HG02642 (cell line): ENCODE measurements around the gene STARD10.
A peak's percentile ranks its signal among the peaks of the same experiment; 100 is the strongest.

ENCODE experiments used
- ATAC-seq: cut with Tn5 transposase; IDR thresholded peaks from one replicate; pipeline ENCODE4 v1.9.1; 2021; ENCODE audit warnings: mild to moderate bottlenecking; ENCODE audit not compliant: unreplicated experiment, poor library complexity

STARD10 gene

DNA sequence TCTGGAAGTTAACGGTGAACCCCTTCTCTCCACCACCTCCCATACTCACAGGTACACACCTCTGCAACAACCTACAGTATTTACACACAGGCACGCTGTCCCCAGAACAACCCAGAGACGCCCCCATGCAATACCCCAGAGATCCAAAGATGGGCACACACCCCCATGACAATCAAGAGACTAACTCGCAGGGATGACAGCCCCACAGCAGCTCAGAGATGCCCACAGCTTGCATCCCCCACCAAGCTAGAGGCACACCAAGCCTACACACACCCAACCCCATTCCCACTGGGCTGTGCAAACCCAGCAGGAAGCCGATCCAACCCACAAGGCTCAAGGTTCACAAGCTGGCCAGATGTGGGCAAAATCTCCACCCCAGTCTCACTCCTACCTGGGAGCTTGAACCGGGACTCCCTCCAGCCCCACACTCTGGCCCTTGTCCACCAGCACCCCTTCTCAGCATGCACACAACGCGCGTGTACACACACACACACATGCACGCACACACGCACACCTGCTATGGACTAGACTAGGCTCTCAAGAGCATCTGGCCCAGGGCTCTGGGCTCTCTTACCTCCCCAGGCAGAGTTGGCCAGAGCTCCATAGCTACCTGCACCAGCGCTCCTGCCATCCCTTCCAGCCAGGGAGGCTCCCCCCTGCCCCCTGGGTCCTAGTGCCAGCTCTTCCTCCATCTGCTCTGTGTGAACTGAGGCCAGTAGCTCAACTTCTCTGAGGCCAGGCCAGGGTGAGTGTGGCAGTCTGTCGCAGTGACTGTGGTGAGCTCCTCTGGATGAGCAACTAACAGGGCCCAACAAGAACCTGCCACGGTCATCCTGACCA is 11.5 kb downstream of the STARD10 start:
- ATAC-seq, result no peak

DNA sequence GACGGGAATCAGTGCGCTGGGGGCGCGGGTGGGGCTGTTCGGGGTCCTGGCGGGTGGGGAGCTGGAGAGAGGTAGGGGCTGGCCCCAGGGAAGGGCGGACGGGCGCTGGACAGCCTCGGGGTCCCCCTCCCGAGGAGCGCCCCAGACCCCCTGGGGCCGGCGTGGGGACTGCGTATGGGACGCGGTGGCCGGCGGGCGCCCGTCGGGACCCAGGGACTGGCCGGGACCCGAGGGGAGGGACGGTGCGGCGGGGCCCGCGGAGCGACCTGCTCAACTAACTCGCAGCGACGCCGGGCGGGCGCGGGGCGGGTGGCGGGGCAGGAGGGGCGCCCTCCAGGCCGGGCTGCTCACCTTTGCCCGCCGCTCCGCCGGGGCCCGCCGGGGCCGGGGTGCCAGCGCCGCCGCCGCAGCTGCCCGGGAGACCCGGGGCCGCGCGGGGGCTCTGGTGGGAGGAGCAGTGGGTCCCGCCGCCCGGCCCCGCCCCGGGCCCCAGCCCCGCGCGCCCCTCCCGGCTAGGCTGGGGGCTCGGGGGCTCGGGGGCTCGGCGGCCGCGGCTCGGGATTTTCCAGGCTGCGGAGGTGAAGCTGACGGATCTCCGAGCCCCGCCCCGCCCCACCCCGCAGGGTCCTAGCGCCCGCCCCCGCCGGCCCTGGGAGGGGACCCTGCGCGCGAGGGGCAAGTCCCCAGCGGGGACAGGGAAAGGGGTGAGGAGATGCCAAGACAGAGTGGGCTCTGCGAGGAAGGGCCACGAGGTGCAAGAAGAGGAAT is 12.3 kb downstream of the STARD10 start:
- peak; percentile 64 for ATAC-seq

DNA sequence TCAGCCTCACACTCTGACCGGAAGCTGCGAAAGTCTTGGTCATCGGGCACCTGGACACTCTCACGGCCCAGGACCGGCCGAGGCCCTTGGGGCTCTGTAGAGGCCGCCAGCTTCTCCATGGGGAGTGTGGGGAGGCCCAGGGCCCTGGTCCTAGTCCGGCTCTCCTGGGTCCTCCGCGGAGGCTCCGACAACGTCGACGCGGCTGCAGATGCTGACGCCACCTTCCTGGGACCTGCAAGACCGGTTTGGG is 12.9 kb downstream of the STARD10 start:
- ATAC-seq, result no peak

DNA sequence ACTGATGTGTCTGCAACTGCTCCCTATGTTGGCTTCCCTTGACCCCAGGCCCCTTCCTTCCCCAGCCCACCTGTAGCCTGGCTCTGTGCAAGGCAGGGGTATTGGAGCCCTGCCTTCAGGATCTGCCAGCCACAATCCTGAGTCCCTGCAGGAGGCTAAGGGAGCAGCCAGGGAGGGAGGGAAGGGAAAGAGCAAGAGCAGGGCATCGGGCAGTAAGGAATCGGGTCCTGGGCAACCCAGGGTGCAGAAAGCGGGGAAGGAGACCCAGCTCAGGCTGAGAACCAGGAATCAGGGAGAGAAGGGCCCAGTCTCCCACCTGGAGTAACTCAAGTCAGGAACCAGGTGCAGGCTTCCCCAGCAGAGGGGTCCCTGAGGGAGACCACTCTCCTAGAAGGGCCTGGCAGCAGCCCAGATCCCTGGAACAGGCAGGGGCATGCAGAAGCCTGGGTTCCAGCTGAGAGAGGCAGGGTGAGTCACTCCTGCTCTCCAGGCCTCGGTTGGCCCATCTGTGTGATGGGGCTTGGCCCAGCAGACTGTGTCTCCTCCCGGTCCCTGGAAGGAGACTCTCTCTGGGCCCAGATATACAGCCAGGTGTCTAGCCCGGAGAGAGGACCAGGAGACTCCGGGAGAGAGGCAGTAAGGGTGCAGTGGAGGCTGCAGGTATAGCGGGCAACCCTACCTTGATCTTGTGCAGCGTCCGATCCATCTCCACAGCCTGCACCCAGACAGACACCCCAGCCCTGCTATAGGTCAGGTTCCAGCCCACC is 13.4 kb downstream of the STARD10 start:
- no peak for ATAC-seq

DNA sequence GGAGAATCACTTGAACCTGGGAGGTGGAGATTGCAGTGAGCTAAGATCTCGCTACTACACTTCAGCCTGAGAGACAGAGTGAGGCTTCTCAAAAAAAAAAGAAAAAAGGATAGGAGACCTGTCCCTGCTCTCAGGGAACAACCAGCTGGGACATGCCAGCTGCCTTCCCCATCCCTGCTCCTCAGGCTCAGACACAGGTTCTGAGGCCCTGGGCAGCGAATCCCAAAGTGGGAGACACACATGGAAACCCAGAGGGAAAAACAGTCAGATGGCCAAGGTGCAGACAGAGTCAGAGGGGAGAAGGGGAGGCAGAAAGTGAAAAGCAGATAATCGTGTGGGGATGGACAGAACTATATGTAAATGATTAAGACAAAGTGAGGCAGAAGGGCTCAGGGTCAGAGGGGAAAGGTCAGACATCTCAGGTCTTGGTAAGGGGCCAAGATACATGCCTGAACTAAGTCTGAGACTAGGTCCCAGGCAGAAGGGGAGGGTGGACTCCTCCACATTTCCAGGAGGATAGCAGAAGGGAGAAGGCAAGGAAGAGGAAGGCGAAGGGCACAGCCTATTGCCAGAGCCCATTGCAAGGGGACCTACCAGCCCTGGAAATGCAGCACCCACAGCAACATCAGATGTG is 14.2 kb downstream of the STARD10 start:
- no peak for ATAC-seq

DNA sequence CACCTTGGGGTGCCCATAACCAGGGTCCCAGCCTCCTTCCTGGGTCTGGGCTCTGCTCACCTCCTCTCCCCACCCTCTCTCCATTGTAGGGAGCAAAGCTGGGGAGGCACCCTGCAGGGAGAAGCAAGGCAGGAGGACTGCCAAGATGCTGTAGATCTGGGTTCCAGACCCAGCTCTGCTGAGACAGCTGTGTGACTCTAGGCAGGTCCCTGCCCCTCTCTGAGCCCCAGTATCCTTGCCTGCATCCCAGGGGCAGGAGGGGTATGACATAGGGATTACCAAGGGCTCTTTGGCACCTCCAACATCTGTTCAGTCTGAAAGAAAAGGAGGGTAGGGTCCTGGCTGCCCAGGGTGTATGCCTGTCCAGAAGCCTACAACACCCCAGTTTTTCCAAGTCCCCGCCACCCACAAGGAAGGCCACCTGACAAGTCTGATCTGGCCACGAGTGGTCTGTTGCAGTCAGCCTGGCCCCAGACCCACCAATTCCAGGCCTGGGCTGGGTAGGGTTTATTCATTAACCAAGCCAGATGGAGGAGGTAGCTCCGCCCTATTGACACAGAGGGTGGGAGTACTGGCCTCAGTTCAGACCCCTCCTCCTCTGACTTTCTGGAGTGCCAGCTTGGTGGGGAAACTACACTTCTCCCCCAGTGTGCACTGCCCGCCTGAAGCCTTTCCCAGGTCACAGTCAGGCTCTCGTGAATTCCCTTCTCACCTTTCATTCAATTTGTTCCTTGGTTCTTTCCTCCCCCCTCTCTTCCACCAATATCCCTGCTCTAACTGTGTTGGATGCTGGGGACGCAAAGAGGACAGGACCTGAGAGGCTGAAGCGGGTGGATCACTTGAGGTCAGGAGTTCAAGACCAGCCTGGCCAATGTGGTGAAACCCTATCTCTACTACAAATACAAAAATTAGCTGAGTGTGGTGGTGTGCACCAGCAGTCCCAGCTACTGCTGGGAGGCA is 15.0 kb downstream of the STARD10 start:
- no peak for ATAC-seq

DNA sequence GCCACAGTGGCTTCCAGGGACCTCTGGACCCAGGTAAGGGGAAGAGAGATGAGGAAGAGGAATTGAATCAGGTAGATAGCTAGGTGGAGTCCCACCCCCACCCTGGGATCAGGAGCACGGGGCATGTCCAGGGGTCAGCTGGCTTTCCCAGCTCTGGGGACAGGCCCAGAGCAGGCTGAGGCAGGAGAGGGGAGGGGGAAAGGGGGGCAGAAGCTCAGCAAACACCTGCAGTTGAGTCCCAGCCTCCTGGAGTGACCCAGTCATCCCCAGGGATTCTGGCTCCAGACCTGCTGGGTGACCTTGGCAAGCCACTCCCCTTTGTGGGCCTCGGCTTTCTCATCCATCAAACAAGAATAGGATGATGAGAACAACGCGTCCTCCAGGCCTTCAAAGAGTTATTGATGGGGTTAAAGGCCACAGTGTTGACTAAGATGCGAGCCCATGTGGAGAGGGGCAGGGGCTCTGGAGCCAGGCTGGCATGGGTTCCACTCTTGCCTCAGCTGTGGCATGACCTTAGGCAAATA is 16.0 kb downstream of the STARD10 start:
- ATAC-seq, result no peak

DNA sequence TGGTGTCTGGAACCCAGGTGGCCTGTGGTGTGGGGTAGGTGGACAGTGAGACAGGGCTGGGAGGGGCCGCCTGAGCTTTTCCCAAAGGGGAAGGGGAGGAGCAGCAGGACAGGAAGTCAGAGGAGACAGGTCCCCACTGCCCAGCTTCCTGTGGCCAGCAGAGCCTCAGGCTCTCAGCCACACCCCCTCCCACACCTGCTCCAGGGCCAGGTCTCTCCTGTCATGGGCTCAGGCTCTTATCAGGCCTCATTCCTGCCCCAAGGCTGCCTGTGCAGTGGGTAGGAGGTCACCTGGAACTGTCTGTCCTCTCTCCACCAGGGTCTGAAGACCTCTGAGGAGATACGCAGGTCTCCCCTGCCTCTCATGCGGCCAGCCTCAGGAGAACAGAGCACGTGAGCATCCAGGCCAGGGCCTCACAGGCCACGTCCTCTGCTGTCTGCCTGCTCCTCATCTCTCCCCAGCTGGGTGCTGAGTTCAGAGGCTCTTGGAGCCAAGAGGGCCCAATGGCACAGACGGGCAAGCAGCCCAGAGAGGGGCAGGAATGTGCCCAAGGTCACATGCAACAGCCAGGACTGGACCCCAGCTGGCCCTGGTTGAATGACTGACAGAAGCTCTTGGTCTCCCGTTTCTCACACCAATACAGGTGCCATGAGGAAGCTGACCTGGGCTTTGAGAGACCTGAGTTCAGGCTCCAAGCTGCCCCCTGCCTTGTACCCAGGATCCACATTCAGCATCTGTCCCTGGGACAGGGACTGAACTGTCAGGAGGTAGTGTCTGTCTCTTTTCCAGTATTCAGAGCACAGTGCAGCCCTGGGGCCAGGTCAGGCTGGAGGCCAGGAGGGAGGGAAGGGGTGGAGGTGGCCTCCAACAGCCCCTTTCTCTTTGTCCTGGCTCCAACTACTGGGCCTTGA is 16.7 kb downstream of the STARD10 start:
- ATAC-seq, result no peak

DNA sequence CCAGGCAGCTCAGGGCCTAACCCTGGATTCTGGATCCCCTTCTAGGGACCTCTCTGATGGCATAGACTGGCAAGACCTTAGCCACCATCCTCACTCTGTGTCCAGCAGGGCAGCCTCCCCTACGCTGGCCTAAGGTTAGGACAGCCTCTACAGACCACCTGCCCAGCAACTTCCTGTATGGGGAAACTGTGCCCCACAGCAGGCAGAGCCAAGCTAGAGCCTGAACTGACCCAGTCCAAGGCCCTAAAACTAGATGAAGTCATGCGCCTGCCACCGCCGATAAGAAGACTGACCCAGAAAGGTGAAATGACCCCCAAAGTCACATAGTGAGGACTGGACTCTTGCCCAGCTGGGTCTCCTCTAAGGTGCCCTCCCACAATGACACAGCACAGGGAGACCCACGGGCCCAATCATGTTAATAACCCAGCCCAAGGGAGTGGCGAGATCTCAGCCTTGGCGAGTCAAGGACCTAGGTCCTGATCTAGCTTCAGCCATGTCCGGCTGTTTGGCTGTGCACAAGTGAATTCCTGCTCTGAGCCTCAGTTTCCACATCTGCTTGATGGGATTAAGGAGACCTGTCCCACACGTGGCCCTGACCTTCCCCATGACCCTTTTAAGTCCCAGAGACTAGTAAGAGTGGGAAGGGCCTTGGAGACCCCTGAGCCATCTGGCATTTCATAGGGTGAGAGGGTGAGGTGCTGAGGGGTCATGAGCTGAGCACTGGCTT is 17.6 kb downstream of the STARD10 start:
- ATAC-seq, result no peak

DNA sequence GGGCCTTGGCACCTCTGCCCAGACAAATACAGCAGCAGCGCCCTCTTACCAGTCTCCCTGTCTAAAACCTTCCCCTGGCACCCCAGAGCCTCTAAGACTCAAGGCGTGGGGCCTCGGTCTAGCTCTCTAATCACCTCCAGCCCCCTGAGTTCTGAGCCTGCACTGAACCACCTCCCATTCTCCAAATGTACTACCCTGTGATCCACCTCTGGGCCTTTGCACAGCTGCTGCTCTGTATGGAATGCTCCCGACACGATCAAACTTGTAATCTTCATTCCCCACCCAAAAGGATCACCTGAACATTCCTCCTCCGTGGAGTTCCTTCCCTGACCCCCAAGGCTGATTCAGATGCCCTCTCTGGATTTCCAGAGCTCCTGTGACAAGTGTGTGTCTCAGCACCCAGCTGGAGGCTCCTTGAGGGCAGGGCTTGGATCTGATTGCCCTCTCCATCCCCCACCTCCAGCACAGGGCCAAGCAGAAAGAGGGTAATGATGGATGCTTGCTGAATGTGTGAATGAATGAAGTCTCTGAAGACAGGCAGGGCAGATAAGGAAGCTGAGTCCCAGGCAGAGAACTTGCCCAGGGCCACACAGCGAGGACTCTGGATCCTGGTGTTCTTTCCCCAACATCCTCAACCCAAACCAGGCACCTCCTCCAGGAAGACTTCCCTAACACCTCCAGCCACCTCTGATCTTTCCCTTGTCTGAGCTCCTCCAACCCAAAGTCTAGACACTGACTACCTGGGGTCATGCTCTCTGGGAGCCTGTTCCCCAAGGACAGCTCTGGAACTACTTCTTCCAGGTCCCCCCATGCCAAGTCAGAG is 18.3 kb downstream of the STARD10 start:
- no peak for ATAC-seq

DNA sequence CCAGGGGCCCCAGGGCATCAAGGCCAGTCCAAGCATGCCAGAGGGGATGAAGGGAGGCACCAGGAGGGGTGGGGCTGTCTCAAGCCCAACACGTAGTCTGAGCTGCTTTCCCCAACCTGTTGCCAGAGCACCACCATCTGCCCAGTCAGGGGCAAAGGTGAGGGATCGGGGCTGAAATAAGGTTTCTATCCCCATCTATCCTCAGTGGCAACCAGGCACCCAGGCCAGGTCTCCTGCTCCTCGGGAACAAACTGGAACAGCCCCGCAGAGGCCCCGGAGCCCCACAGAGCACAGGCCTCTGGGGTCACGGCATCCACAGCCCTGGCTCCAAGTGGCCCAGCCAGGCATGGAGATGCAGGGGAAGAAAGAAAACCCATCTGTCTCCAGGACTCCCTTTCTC is 19.3 kb downstream of the STARD10 start:
- ATAC-seq, result no peak

DNA sequence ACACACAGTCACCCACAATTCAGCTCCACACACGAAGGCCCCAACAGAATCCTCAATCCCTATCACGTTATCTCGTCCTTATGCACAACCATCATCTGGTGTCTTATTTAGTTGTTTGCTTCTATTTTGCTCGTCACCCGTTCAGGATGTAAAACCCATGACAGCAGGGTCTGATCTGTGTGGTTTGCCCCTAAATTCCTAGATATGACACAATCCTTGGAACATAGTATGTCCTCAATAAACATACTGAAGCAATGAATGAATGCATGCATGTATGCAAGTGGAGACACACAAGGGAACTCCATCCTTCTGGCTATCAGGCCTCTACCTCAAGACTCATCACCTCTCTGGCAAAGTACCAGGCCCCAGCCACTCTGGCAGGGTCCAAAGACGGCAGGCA is 20.2 kb downstream of the STARD10 start:
- ATAC-seq, result no peak

DNA sequence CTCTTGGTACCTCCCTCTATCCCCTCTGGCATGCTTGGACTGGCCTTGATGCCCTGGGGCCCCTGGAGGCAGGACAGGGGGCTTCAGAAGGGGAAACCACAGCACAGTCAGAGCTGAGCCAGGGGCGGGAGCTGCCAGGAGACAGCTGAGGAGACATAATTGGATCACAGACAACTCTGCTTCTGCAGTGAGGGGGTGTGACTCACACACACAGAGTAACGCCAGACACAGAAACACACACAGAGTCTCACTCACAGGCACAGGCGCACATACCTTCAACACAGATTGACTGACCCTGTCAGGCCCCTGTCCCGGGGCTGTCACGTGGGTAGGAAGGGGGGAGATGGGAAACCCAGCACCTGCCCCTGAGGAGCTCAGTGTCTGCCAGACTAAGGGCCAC is 20.6 kb downstream of the STARD10 start:
- no peak for ATAC-seq

DNA sequence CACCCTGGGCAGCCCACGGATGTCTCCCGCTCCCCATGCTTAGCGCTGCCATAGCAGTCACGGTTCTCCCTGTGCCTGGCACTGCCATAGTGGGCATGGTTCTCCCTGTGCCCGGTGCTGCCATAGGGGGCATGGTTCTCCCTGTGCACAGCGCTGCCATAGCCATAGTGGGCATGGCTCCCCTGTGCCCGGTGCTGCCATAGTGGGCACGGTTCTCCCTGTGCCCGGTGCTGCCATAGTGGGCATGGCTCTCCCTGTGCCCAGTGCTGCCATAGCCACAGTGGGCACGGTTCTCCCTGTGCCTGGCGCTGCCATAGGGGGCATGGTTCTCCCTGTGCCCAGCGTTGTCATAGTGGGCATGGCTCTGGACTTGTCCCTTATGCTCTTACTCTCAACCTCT is 21.8 kb downstream of the STARD10 start:
- no peak for ATAC-seq

DNA sequence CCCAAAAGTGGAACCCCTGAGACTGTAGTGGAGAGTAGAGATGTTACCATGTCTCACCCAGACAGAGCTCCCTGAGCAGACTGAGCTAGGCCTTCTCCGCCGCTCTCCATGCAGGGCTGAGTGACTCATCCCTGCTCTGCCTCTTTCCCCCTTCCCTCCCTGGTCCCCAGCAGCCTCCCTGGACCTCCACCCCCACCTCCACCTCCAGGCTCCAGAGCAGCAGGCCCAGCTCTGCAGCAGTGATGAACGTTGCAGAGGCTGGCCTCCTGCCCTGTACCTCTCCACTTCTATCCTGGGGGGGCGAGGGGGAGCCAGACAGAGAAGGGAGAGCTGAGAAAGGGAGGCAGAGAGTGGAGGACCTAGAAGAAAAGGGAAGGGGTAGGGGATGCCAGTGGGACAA is 22.3 kb downstream of the STARD10 start:
- ATAC-seq, result no peak

DNA sequence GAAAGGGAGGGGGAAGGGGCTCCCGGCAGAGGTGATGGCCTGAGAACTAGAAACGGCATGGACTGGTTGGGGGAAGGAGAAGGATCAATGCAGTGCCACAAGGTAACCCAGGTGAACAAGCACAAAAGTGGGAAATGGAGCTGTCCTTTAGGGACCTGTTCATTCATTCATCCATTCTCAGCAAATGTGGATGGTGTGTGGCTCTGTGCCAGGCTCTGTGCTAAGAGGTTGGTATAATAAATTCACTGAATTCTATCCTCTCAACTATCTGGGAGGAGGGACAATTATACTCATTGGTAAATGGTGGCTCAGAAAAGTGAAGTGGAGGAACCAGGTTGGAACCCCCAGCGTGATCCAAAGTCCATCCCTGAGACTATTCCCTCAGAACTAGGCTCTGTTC is 23.0 kb downstream of the STARD10 start:
- ATAC-seq, result no peak

DNA sequence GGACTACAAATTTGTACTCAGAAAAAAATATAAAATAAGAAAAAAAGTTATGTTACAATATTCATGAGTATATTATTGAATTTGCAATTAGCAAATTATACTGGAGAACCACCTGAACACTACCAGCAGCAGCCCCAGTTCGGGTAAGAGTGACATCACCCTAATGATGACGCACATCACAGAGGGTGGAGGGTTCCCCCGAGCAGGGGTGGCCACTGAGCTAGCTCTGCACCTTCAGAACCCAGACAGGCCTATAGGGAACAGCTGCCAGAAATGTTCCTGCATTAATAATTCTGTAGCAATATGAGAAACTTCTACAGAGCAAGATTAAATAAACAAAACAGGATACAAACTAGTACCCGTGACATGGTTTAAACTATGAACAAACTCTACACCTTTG is 24.2 kb downstream of the STARD10 start:
- no peak for ATAC-seq
